Astrocyte of the spinal cord (primary cell): ENCODE results near the gene RAPGEF5.

ENCODE experiments used
- DNase-seq: peaks from one replicate; pipeline ENCODE4 v3.0.0; 2011; ENCODE audit warnings: low read depth, low spot score
- H3K4me3 ChIP-seq: 2 replicates; pipeline ENCODE4 v1.5.1; 2011; ENCODE audit warnings: low read depth, mild to moderate bottlenecking, low read length, moderate library complexity
- CTCF ChIP-seq: IDR thresholded peaks from 2 replicates; pipeline ENCODE4 v1.5.1; 2012; ENCODE audit warnings: low read depth, mild to moderate bottlenecking, low read length, inconsistent platforms
- in situ Hi-C: cut with HindIII; loops from 2 replicates; pipeline ENCODE4 v1.10.0; 2017; ENCODE audit warnings: low sequenced_read_pairs

Gene RAPGEF5

GRCh38 chr7:22296916-22297315 lies 60.0 kb downstream of the RAPGEF5 start:
- no peak overlapping the region for H3K4me3 ChIP-seq
- peak; percentile 3 for DNase-seq
- in situ Hi-C loops = no loop called here
- TF ChIP-seq CTCF = peak; percentile 26

- in situ Hi-C loops = no loop called here
- H3K4me3 ChIP-seq = no peak overlapping the region
- DNase-seq = no peak
- no peak for TF ChIP-seq CTCF
Observed at GRCh38 chr7:22296265-22296566, 60.7 kb downstream of the RAPGEF5 start.

- no peak overlapping the region for H3K4me3 ChIP-seq
- no peak for DNase-seq
Observed at GRCh38 chr7:22295402-22296264, 61.3 kb downstream of the RAPGEF5 start.

GRCh38 chr7:22292531-22292930 lies 64.4 kb downstream of the RAPGEF5 start:
- in situ Hi-C loops = no loop called here
- no peak for TF ChIP-seq CTCF
- H3K4me3 ChIP-seq = no peak overlapping the region
- DNase-seq = peak; percentile 1

More at GRCh38 chr7:22295402-22296264, 61.3 kb downstream of the RAPGEF5 start:
- no peak for TF ChIP-seq CTCF
- in situ Hi-C loops = no loop called here

GRCh38 chr7:22291977-22292376 lies 65.0 kb downstream of the RAPGEF5 start:
- DNase-seq = no peak
- in situ Hi-C loops = no loop called here
- no peak for TF ChIP-seq CTCF
- H3K4me3 ChIP-seq = no peak overlapping the region

- H3K4me3 ChIP-seq = no peak overlapping the region
- in situ Hi-C loops = no loop called here
- TF ChIP-seq CTCF = no peak
- no peak for DNase-seq
Observed at GRCh38 chr7:22288202-22288601, 68.8 kb downstream of the RAPGEF5 start.

GRCh38 chr7:22287412-22287811 lies 69.5 kb downstream of the RAPGEF5 start:
- TF ChIP-seq CTCF = no peak
- in situ Hi-C loops = no loop called here

More at GRCh38 chr7:22287412-22287811, 69.5 kb downstream of the RAPGEF5 start:
- H3K4me3 ChIP-seq = no peak overlapping the region
- no peak for DNase-seq
